HUES64 (cell line): Measurements from ENCODE around the gene PTH2.
"Not testable (repeated sequence)": the region's sequence is repeated elsewhere in the genome, so short reads cannot be mapped to it uniquely, and the experiment has no call there.

Source experiments
- H3K27ac ChIP-seq: 2 replicates; pipeline ENCODE4 v1.7.0; 2013; ENCODE audit warnings: low read depth, low read length, inconsistent platforms
- H3K27me3 ChIP-seq: 2 replicates; pipeline ENCODE4 v1.6.1; 2013; ENCODE audit warnings: mild to moderate bottlenecking, low read length; ENCODE audit not compliant: insufficient read depth
- H3K36me3 ChIP-seq: 2 replicates; pipeline ENCODE4 v1.6.1; 2013; ENCODE audit warnings: mild to moderate bottlenecking, low read length; ENCODE audit not compliant: insufficient read depth
- H3K4me1 ChIP-seq: 2 replicates; pipeline ENCODE4 v1.6.1; 2013; ENCODE audit warnings: mild to moderate bottlenecking, low read length, moderate library complexity; ENCODE audit not compliant: insufficient read depth
- H3K4me3 ChIP-seq: 2 replicates; pipeline ENCODE4 v1.5.1; 2013; ENCODE audit warnings: mild to moderate bottlenecking, low read length, moderate library complexity
- H3K9ac ChIP-seq: 2 replicates; pipeline ENCODE4 v1.6.1; 2013; ENCODE audit warnings: mild to moderate bottlenecking, low read depth, low read length
- H3K9me3 ChIP-seq: 2 replicates; pipeline ENCODE4 v1.6.1; 2013; ENCODE audit warnings: low read depth, low read length; ENCODE audit not compliant: insufficient read depth
- WGBS: fragments of 150-250, 120-280 bp; methylation state at CpG from one replicate; pipeline ENCODE4 v1.1.7; 2013; ENCODE audit warnings: missing lambda C conversion rate; 5-methylcytosine and 5-hydroxymethylcytosine counted together

The PTH2 gene

GRCh38 chr19:49390131-49390928 lies 32.9 kb downstream of the PTH2 start:
- no peaks in the 10 kb centered on the region for H3K9me3 ChIP-seq
- H3K27ac ChIP-seq, result no peak overlapping the region
- no peaks in the 10 kb centered on the region for H3K36me3 ChIP-seq
- no peak overlapping the region for H3K4me3 ChIP-seq
- H3K9ac ChIP-seq, result no peak overlapping the region
- H3K27me3 ChIP-seq, result no peaks in the 10 kb centered on the region
- WGBS, result 80% methylated on average over 24 of the region's 26 CpGs
- H3K4me1 ChIP-seq, result no peaks in the 10 kb centered on the region

GRCh38 chr19:49389406-49389805 lies 33.8 kb downstream of the PTH2 start:
- WGBS, result 92% methylated on average over 20 of the region's 20 CpGs
- Histone ChIP-seq H3K27ac (no peak overlapping the region), H3K4me1 (no peaks in the 10 kb centered on the region), H3K4me3 (no peak overlapping the region), H3K36me3 (no peaks in the 10 kb centered on the region), H3K9ac (no peak overlapping the region), H3K27me3 (no peaks in the 10 kb centered on the region), H3K9me3 (no peaks in the 10 kb centered on the region)

GRCh38 chr19:49387936-49388372 lies 35.3 kb downstream of the PTH2 start, which contains the start of gene KASH5:
Gene KASH5 (plus strand): TSS chr19:49388249. CDS start chr19:49390884, 2,635 bp downstream.
- 91% methylated on average over 40 of the region's 40 CpGs for WGBS
- H3K27ac ChIP-seq, result no peak within 1 kb of the TSS
- H3K9me3 ChIP-seq, result 0 out of 2 replicates have a peak, but pooled peaks cover 3% of the 10 kb centered on the region
- H3K36me3 ChIP-seq, result no peaks in the 10 kb centered on the region
- no peak within 1 kb of the TSS for H3K4me3 ChIP-seq
- H3K4me1 ChIP-seq, result no peaks in the 10 kb centered on the region
- no peak within 1 kb of the TSS for H3K9ac ChIP-seq
- H3K27me3 ChIP-seq, result no peaks in the 10 kb centered on the region

GRCh38 chr19:49383599-49383998 lies 39.6 kb downstream of the PTH2 start:
- H3K4me3 ChIP-seq, result no peak overlapping the region
- no peaks in the 10 kb centered on the region for H3K36me3 ChIP-seq
- H3K9me3 ChIP-seq, result peaks cover 8% of the 10 kb centered on the region
- no peaks in the 10 kb centered on the region for H3K27me3 ChIP-seq
- no peak overlapping the region for H3K27ac ChIP-seq
- no CpG with 5 or more reads among the region's 1 CpG for WGBS
- no peaks in the 10 kb centered on the region for H3K4me1 ChIP-seq
- H3K9ac ChIP-seq, result no peak overlapping the region

GRCh38 chr19:49382639-49383038 lies 40.6 kb downstream of the PTH2 start:
- H3K27me3 ChIP-seq, result no peaks in the 10 kb centered on the region
- no peaks in the 10 kb centered on the region for H3K4me1 ChIP-seq
- no peak overlapping the region for H3K27ac ChIP-seq
- H3K9ac ChIP-seq, result no peak overlapping the region
- 90% methylated on average over 5 of the region's 5 CpGs for WGBS
- no peak overlapping the region for H3K4me3 ChIP-seq
- H3K36me3 ChIP-seq, result no peaks in the 10 kb centered on the region
- peaks cover 8% of the 10 kb centered on the region for H3K9me3 ChIP-seq

GRCh38 chr19:49380391-49380790 lies 42.9 kb downstream of the PTH2 start:
- no peak overlapping the region for H3K4me3 ChIP-seq
- H3K9ac ChIP-seq, result no peak overlapping the region
- H3K9me3 ChIP-seq, result peaks cover 8% of the 10 kb centered on the region

GRCh38 chr19:49378512-49378911 lies 44.7 kb downstream of the PTH2 start:
- no peak overlapping the region for H3K4me3 ChIP-seq
- H3K36me3 ChIP-seq, result no peaks in the 10 kb centered on the region
- peaks cover 6% of the 10 kb centered on the region for H3K9me3 ChIP-seq
- no peaks in the 10 kb centered on the region for H3K4me1 ChIP-seq
- H3K27me3 ChIP-seq, result no peaks in the 10 kb centered on the region
- WGBS, result 93% methylated on average over 3 of the region's 3 CpGs
- no peak overlapping the region for H3K27ac ChIP-seq
- H3K9ac ChIP-seq, result no peak overlapping the region

More at GRCh38 chr19:49380391-49380790, 42.9 kb downstream of the PTH2 start:
- 95% methylated on average over 3 of the region's 3 CpGs for WGBS
- H3K4me1 ChIP-seq, result no peaks in the 10 kb centered on the region
- H3K36me3 ChIP-seq, result no peaks in the 10 kb centered on the region
- H3K27me3 ChIP-seq, result no peaks in the 10 kb centered on the region
- no peak overlapping the region for H3K27ac ChIP-seq

- H3K9ac ChIP-seq, result no peak overlapping the region
- H3K27ac ChIP-seq, result no peak overlapping the region
- no peaks in the 10 kb centered on the region for H3K27me3 ChIP-seq
- no peaks in the 10 kb centered on the region for H3K4me1 ChIP-seq
- H3K9me3 ChIP-seq, result peaks cover 10% of the 10 kb centered on the region
- WGBS, result 88% methylated on average over 16 of the region's 16 CpGs
- H3K36me3 ChIP-seq, result no peaks in the 10 kb centered on the region
- H3K4me3 ChIP-seq, result no peak overlapping the region
These were observed 48.4 kb downstream of the PTH2 start for GRCh38 chr19:49374665-49375434.

- not testable (repeated sequence) for H3K36me3 ChIP-seq, H3K27ac ChIP-seq, H3K4me1 ChIP-seq, H3K9ac ChIP-seq, H3K4me3 ChIP-seq, H3K27me3 ChIP-seq
- peaks cover 27% of the 10 kb centered on the region for H3K9me3 ChIP-seq
- 84% methylated on average over 3 of the region's 3 CpGs for WGBS
These were observed 50.1 kb downstream of the PTH2 start for GRCh38 chr19:49373174-49373573.
